Fibroblast of the aortic adventitia (primary cell): ENCODE measurements around the gene RRP1B. TPM values are rescaled to one million over a fixed set of nuclear protein-coding genes. Genes with fewer than 3 reads are reported as not detected.
A peak's percentile ranks its signal among the peaks of the same experiment; 100 is the strongest.
"Not testable (repeated sequence)": the region's sequence is repeated elsewhere in the genome, so short reads cannot be mapped to it uniquely, and the experiment has no call there.

Experiments used
- DNase-seq: peaks from one replicate; pipeline ENCODE4 v3.0.0-alpha.2; 2010; ENCODE audit warnings: low read depth
- H3K4me3 ChIP-seq: 2 replicates; pipeline ENCODE4 v1.5.1; 2011; ENCODE audit warnings: low read depth, mild to moderate bottlenecking, control low read depth, low read length, moderate library complexity
- CTCF ChIP-seq: IDR thresholded peaks from 2 replicates; pipeline ENCODE4 v1.5.1; 2011; ENCODE audit warnings: mild to moderate bottlenecking, low read length, control low read depth, inconsistent platforms; ENCODE audit not compliant: insufficient read depth
- total RNA-seq: library from RNA; depleted of rRNA; stranded (reverse); fragments of >200 nt; gene quantifications from 2 replicates; pipeline ENCODE4 v1.2.3, GENCODE V29; 2012; ENCODE audit warnings: low replicate concordance

Gene RRP1B, protein sequence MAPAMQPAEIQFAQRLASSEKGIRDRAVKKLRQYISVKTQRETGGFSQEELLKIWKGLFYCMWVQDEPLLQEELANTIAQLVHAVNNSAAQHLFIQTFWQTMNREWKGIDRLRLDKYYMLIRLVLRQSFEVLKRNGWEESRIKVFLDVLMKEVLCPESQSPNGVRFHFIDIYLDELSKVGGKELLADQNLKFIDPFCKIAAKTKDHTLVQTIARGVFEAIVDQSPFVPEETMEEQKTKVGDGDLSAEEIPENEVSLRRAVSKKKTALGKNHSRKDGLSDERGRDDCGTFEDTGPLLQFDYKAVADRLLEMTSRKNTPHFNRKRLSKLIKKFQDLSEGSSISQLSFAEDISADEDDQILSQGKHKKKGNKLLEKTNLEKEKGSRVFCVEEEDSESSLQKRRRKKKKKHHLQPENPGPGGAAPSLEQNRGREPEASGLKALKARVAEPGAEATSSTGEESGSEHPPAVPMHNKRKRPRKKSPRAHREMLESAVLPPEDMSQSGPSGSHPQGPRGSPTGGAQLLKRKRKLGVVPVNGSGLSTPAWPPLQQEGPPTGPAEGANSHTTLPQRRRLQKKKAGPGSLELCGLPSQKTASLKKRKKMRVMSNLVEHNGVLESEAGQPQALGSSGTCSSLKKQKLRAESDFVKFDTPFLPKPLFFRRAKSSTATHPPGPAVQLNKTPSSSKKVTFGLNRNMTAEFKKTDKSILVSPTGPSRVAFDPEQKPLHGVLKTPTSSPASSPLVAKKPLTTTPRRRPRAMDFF
- 24.2 and 40.4 TPM in 2 replicates for total RNA-seq

DNA sequence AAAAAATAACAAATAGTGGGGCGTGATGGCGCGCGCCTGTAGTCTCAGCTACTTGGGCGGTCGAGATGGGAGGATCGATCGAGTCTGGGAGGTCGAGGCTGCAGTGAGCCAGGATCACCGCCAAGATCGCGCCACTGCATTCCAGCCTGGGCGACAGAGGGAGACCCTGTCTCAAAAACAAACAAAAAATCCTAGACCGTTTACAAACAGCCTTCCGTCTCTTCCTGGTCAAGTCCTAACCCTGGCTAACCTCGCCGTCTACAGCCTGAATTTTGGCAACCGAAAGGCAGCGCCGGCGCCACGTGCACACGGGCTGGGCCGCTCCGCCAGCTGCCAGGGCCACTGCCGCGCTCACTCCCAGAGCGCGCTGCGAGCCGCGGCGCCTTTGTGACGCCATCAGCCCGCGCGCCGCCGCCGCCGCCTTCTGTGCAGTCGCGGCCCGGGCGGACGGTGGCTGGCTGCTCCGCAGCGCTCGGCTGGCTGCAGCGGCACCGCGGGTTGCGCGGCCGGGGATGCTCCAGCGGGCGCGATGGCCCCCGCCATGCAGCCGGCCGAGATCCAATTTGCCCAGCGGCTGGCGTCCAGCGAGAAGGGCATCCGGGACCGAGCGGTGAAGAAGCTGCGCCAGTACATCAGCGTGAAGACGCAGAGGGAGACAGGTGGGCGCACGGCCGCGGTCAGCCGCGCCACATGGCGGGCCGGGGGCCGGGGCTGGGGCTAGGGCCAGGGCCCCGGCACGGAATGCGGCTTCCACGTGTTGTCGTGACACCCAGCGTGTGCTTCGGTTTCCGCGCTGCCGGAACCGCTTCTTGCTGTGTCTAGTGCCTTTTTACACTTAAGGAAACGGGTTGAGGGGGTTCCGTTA, at the start of gene RRP1B, which contains the start of gene HSF2BP:
Gene RRP1B (plus strand): TSS at position 425 of the 865 bp plus-strand sequence. CDS start 105 bp downstream, at position 530.
Gene HSF2BP (minus strand): TSS at position 353 of the 865 bp plus-strand sequence. CDS start 1,392 bp downstream, outside the sequence.
- peak within 1 kb of the TSS; percentile 83 for H3K4me3 ChIP-seq
- TF ChIP-seq CTCF = no peak
- DNase-seq = peak; percentile 74

DNA sequence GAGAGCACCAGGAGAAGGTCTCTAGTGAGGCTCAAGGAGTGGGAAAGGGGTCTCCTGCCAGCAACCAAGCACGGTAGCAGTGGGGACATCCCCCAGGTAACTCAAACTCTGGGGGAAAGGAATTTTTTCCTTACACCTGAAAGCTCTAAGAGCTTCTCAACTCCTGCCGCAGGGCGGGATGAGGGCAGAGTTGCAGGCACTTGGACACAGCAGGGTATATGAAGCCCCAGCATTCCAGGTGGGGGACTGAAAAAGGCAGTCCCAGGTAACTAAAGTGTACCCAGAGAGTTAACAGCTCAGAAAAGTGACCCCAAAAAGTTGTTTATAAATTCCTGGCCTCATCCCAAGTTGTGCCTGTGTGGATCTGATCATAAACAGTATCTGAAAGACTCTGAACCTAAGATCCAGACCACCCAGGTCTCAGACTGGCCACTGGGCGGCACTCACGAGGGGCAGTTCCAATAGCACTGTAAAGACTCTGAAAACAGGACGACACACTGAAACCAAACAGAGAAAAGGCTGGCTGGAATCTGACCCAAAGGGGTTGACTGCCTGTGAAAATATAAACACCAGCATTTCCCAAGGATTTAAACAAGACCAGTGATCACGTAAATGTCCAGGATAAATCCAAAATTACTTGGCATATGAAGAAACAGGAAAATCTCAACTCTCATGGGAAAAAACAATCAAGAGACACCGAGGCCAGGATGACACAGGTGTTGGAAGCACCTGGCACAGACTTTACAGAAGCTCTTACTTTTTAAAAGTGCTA, 47.6 kb upstream of the RRP1B start:
- no peak overlapping the region for H3K4me3 ChIP-seq
- DNase-seq = peak; percentile 68
- peak; percentile 86 for TF ChIP-seq CTCF

DNA sequence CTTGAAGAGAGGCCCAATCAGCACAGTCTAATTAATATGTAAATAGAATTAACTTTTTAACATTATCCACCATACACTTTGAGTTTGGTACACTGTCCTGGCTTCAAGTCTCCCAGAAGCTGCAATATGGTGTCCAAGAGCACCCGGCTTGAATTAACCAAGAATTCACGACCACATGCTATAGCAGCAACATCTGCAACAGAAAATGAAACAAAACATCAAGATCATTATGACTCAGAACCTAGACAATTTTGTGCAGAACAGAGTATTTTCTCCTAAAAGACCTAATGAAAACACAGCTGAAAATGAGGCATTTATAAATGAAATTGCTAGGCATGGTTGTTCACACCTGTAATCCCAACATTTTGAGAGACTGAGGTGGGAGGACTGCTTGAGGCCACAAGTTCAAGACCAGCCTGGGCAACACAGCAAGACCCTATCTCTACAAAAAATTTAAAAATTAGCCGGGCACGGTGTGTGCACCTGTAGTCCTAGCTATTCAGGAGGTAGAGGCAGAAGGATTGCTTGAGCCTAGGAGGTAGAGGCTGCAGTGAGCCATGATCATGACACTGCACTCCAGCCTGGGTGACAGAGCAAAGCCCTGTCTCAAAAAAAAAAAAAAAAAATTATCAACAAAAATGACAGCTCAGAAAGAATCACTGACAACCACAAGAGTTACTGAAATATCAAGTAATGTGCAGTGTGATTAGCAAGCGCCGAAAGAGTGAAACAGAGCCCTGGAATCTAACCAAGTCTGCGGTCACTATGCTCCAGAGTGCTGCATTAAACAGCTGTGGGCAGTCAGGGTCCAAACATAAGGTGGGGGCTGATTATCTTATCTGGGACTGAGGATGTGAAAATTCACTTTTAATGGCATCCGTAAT, 45.4 kb upstream of the RRP1B start:
- no peak for TF ChIP-seq CTCF
- DNase-seq = peak; percentile 67
- no peak overlapping the region for H3K4me3 ChIP-seq

DNA sequence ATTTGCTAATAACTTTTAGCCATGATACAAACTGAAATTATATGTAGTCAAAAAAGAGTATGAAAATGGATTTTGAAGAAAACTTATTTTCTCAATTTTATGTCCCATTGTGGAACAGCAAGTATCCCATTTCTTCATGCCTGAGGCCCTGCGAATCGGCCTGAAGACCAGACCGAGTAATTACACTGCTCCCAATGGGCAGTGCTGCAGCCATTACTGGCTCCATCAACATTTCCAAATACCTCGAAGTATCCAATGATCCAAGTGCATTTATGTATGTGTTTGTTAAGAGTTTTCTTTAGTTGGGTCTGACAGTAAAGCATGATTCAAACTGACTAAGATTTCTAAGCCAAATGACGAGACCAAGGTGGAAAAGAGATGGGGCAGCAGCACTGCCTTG, 44.5 kb upstream of the RRP1B start:
- no peak for DNase-seq
- no peak for TF ChIP-seq CTCF
- H3K4me3 ChIP-seq = no peak overlapping the region

- not testable (repeated sequence) for DNase-seq, H3K4me3 ChIP-seq
Observed at GRCh38 chr21:43616861-43617260, 42.5 kb upstream of the RRP1B start.

DNA sequence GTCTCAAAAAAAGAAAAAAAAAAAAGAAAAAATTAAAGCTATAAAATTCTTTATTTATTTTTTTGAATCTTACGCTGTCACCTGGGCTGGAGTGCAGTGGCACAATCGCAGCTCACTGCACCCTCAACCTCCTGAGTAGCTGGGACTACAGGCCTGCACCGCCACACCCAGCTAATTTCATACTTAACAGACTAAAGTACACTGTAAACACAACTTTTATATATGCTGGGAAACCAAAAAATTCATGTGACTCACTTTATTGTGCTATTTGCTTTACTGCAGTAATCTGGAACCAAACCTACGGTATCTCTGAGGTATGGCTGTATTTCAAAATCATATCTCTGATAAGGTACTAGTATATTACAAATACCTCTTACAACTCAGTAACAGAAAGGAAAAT, 40.4 kb upstream of the RRP1B start:
- DNase-seq = no peak

More for the DNA sequence above, 40.4 kb upstream of the RRP1B start:
- no peak for TF ChIP-seq CTCF
- no peak overlapping the region for H3K4me3 ChIP-seq
